HepG2 (cell line): ENCODE results near the gene POU1F1. TPM values are rescaled to one million over a fixed set of nuclear protein-coding genes. Genes with fewer than 3 reads are reported as not detected.

ENCODE experiments used
- ATAC-seq: fragments of 200-7000 bp; cut with Tn5 transposase; 3 replicates; pipeline ENCODE4 v1.9.1; 2020; ENCODE audit warnings: mild to moderate bottlenecking, moderate library complexity
- BruUV-seq: library from RNA; stranded (reverse); fragments of 400-500 nt; replicated peaks from 2 replicates; lab custom pipeline; 2021; lab: Mats Ljungman, UMichigan
- CTCF ChIA-PET: fragments of 300-600 bp; formaldehyde crosslinking; extraction: SDS; loops from one replicate; lab custom pipeline; 2021; ENCODE audit warnings: low total read pairs, inconsistent platforms, low intra/inter-chr PET ratio; lab: Yijun Ruan, JAX
- POLR2A ChIA-PET: fragments of 350-600 bp; sonication (Branson Sonifier 250); formaldehyde crosslinking; loops from one replicate; lab custom pipeline; 2020; ENCODE audit warnings: antibody characterized with exemption, inconsistent platforms; lab: Yijun Ruan, JAX
- DNase-seq: peaks from one replicate; pipeline ENCODE4 v3.0.0-alpha.2; 2015; ENCODE audit warnings: low spot score
- FAIRE-seq: peaks from 3 replicates; lab custom pipeline; 2011; peaks lifted over from hg19 to GRCh38; lab: Jason Lieb, UNC
- H2AFZ ChIP-seq: one replicate; pipeline ENCODE4 v1.6.1; 2011; ENCODE audit warnings: low read length, inconsistent platforms
- H3K27ac ChIP-seq: fragments of 300-600 bp; 3 replicates; pipeline ENCODE4 v1.8.0; 2011; ENCODE audit warnings: mixed run types, mild to moderate bottlenecking, mixed read lengths, low read length, inconsistent platforms; ENCODE audit not compliant: insufficient read depth; ENCODE audit errors: extremely low read length
- H3K27me3 ChIP-seq, 2 experiments: fragments of 200-600 bp in 1 of 2; 2 replicates in 1 of 2; 3 replicates in 1 of 2; pipeline versions ENCODE4 v1.6.0 to v1.8.0; 2011; ENCODE audit warnings: low read length in 2 of 2, mild to moderate bottlenecking in 2 of 2, moderate library complexity in 2 of 2, inconsistent platforms in 1 of 2; ENCODE audit not compliant: insufficient read depth in 2 of 2, control insufficient read depth in 1 of 2
- H3K36me3 ChIP-seq, 2 experiments: fragments of 200-600 bp in 1 of 2; replicated peaks in 1 of 2; 2 replicates in 1 of 2; 3 replicates in 1 of 2; pipeline versions ENCODE4 v1.5.1 to v1.8.0; 2011; ENCODE audit warnings: low read length in 2 of 2, inconsistent platforms in 1 of 2; ENCODE audit not compliant: insufficient read depth in 2 of 2, control insufficient read depth in 1 of 2
- H3K4me1 ChIP-seq: 2 replicates; pipeline ENCODE4 v1.5.1; 2012; ENCODE audit warnings: low read length, inconsistent platforms; ENCODE audit not compliant: insufficient read depth
- H3K4me2 ChIP-seq: 2 replicates; pipeline ENCODE4 v1.6.0; 2011; ENCODE audit warnings: low read depth, low read length, inconsistent platforms
- H3K4me3 ChIP-seq, 3 experiments: fragments of 200-600 bp in 1 of 3; sonication (generic), shearing (Covaris generic) in 1 of 3; replicated peaks in 1 of 3; 2 replicates each; pipeline ENCODE4 v1.5.1; 2011 to 2016; ENCODE audit warnings: low read length in 3 of 3, inconsistent platforms in 2 of 3, low read depth in 2 of 3, mild to moderate bottlenecking in 2 of 3, control low read depth in 1 of 3, mixed read lengths in 1 of 3; ENCODE audit not compliant: insufficient read depth in 1 of 3
- H3K79me2 ChIP-seq: one replicate; pipeline ENCODE4 v1.6.1; 2011; ENCODE audit warnings: low read length, inconsistent platforms; ENCODE audit not compliant: insufficient read depth
- H3K9ac ChIP-seq: 2 replicates; pipeline ENCODE4 v1.6.0; 2011; ENCODE audit warnings: mild to moderate bottlenecking, low read depth, low read length, inconsistent platforms; ENCODE audit not compliant: insufficient read depth
- H3K9me3 ChIP-seq: 2 replicates; pipeline ENCODE4 v1.5.1; 2012; ENCODE audit warnings: mild to moderate bottlenecking, low read length
- H4K20me1 ChIP-seq: 2 replicates; pipeline ENCODE4 v1.6.0; 2011; ENCODE audit warnings: inconsistent platforms, mild to moderate bottlenecking, low read length, moderate library complexity; ENCODE audit not compliant: insufficient read depth
- CHD4 ChIP-seq: fragments of 200-600 bp; sonication (generic); IDR thresholded peaks from 2 replicates; pipeline ENCODE4 v1.7.0; 2017; ENCODE audit warnings: mild to moderate bottlenecking, low read length, borderline replicate concordance
- U2AF1 ChIP-seq: fragments of 200-400 bp; formaldehyde crosslinking; optimal IDR thresholded peaks from 2 replicates; pipeline ENCODE3; 2017; ENCODE audit warnings: mild to moderate bottlenecking, low read depth, low read length
- XBP1 ChIP-seq: sonication (generic); formaldehyde crosslinking; IDR thresholded peaks from 2 replicates; pipeline ENCODE4 v1.5.0; 2020; ENCODE audit warnings: missing genetic modification reagents
- ZBTB1 ChIP-seq: sonication (generic); formaldehyde crosslinking; IDR thresholded peaks from 2 replicates; pipeline ENCODE4 v1.4.0; 2020; ENCODE audit warnings: missing genetic modification reagents, borderline replicate concordance
- ZNF331 ChIP-seq: sonication (generic); formaldehyde crosslinking; IDR thresholded peaks from 2 replicates; pipeline ENCODE4 v1.4.0; 2020; ENCODE audit warnings: missing genetic modification reagents
- ZNF430 ChIP-seq: sonication (generic); formaldehyde crosslinking; IDR thresholded peaks from 2 replicates; pipeline ENCODE4 v1.9.0; 2021; ENCODE audit warnings: mild to moderate bottlenecking, missing genetic modification reagents
- ZNF598 ChIP-seq: sonication (generic); formaldehyde crosslinking; IDR thresholded peaks from 2 replicates; pipeline ENCODE4 v1.5.1; 2020; ENCODE audit warnings: mild to moderate bottlenecking, missing genetic modification reagents, borderline replicate concordance
- ZNF644 ChIP-seq: IDR thresholded peaks from 2 replicates; pipeline ENCODE4 v1.6.1; 2016; ENCODE audit warnings: low read depth
- ZNF672 ChIP-seq: sonication (generic); formaldehyde crosslinking; IDR thresholded peaks from 2 replicates; pipeline ENCODE4 v1.8.1; 2022; ENCODE audit warnings: missing genetic modification reagents
- WGBS: methylation state at CpG from one replicate; pipeline ENCODE4 v1.1.6; 2017; ENCODE audit warnings: low lambda C conversion rate; 5-methylcytosine and 5-hydroxymethylcytosine counted together
- in situ Hi-C: cut with HindIII; loops from 2 replicates; pipeline ENCODE4 v1.10.0; 2017; ENCODE audit warnings: low pct_unique_long_range_greater_than_20kb; ENCODE audit not compliant: extremely low pct_ligation_motif_present
- intact Hi-C: fragments of 100-400 bp; cut with micrococcal nuclease; formaldehyde crosslinking; loops from one replicate; pipeline ENCODE4 v1.10.0; 2022; ENCODE audit not compliant: unreplicated experiment
- polyA plus RNA-seq, 8 experiments: library from polyadenylated mRNA; depleted of rRNA in 3 of 8; stranded (reverse) in 7 of 8; unstranded in 1 of 8; fragments of >200 nt; fragmentation: Illumina TruSeq in 4 of 8; extraction: Trizol in 4 of 8; gene quantifications; 2 replicates each; pipeline versions ENCODE4 v1.2.1 to v1.2.3, GENCODE V29; 2011 to 2016; ENCODE audit warnings: low read depth in 4 of 8, missing spikeins in 1 of 8, mixed read lengths in 1 of 8; ENCODE audit not compliant: insufficient read depth in 1 of 8
- total RNA-seq, 5 experiments: library from RNA; depleted of rRNA; stranded (reverse); fragments of >200 nt; fragmentation: Illumina TruSeq; extraction: Trizol; gene quantifications; 2 replicates each; pipeline ENCODE4 v1.2.3, GENCODE V29; 2016; ENCODE audit warnings: low read depth in 1 of 5
- TF ChIP-seq, protein P1 (sequence below): sonication (generic); formaldehyde crosslinking; IDR thresholded peaks from 2 replicates; pipeline ENCODE4 v1.4.0; 2020; ENCODE audit warnings: missing genetic modification reagents
- TF ChIP-seq, protein P2 (sequence below): sonication (generic); formaldehyde crosslinking; IDR thresholded peaks from 2 replicates; pipeline ENCODE4 v1.4.0; 2020; ENCODE audit warnings: low read depth, mild to moderate bottlenecking, missing genetic modification reagents

POU1F1 gene
- total and polyA plus RNA-seq, 2 of the 13 experiments (the other 11 are each of a cell fraction or from before 2014, with no cell fraction given), result not detected

DNA sequence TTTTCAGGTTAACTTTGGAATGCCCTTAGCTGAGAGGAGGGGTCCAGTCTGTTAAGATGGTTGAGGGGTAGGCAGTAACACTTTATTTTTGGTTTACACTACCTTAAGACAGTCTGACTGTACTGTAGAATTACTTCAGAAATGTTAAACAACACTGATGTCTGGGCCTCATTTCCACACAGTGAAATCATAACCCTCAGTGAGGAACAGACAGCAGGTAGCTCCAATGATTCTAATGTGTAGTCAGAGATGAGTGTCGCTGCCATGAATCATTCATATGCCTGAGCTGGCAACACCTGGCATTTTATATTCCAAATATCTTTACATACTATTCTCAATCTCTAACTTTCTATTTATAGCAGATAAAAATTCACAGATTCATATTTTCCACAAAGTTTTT is 37.3 kb upstream of the POU1F1 start:
- Histone ChIP-seq H3K27me3 (no peaks in the 10 kb centered on the region), H4K20me1 (no peaks in the 10 kb centered on the region), H3K4me2 (no peak overlapping the region), H3K36me3 (no peaks in the 10 kb centered on the region), H3K9me3 (no peaks in the 10 kb centered on the region), H3K27ac (no peak overlapping the region), H3K4me3 (no peak overlapping the region), H3K9ac (no peak overlapping the region), H3K79me2 (no peaks in the 10 kb centered on the region), H3K4me1 (no peaks in the 10 kb centered on the region), H2AFZ (no peak overlapping the region)
- ATAC-seq, result no peak
- ChIA-PET POLR2A (no interaction called here), CTCF (no interaction called here)
- DNase-seq, result no peak
- no TSS peak for BruUV-seq
- in situ Hi-C loops, result loop anchor here (25.0 kb wide), 1 partner anchor 699 kb away; no protein-coding TSS in a partner anchor
- WGBS, result 45% methylated on average over 1 of the region's 1 CpG
- FAIRE-seq, result no peak
- no peak for TF ChIP-seq XBP1
- no peak for TF ChIP-seq ZNF644 (CRISPR knock-in tag)
- TF ChIP-seq ZNF430 (CRISPR knock-in tag), result no peak
- TF ChIP-seq ZNF331 (CRISPR knock-in tag), result no peak
- no peak for TF ChIP-seq ZNF672 (CRISPR knock-in tag)
- no peak for TF ChIP-seq U2AF1
- TF ChIP-seq ZBTB1 (CRISPR knock-in tag), result no peak
- no peak for TF ChIP-seq ZNF598
- TF ChIP-seq, protein P1, sequence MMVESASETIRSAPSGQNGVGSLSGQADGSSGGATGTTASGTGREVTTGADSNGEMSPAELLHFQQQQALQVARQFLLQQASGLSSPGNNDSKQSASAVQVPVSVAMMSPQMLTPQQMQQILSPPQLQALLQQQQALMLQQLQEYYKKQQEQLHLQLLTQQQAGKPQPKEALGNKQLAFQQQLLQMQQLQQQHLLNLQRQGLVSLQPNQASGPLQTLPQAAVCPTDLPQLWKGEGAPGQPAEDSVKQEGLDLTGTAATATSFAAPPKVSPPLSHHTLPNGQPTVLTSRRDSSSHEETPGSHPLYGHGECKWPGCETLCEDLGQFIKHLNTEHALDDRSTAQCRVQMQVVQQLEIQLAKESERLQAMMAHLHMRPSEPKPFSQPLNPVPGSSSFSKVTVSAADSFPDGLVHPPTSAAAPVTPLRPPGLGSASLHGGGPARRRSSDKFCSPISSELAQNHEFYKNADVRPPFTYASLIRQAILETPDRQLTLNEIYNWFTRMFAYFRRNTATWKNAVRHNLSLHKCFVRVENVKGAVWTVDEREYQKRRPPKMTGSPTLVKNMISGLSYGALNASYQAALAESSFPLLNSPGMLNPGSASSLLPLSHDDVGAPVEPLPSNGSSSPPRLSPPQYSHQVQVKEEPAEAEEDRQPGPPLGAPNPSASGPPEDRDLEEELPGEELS (CRISPR knock-in tag), result no peak
- TF ChIP-seq, protein P2, sequence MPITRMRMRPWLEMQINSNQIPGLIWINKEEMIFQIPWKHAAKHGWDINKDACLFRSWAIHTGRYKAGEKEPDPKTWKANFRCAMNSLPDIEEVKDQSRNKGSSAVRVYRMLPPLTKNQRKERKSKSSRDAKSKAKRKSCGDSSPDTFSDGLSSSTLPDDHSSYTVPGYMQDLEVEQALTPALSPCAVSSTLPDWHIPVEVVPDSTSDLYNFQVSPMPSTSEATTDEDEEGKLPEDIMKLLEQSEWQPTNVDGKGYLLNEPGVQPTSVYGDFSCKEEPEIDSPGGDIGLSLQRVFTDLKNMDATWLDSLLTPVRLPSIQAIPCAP (CRISPR knock-in tag), result no peak
- TF ChIP-seq CHD4, result no peak
- intact Hi-C loops, result no loop called here
